ENCODE results near the gene CACNB1. TPM values are rescaled to one million over a fixed set of nuclear protein-coding genes. Genes with fewer than 3 reads are reported as not detected.
A peak's percentile ranks its signal among the peaks of the same experiment; 100 is the strongest.

The CACNB1 gene
- total RNA-seq, 4 donors from 2014 or later: 7.1 to 20.3 (median 15.0) TPM

DNA sequence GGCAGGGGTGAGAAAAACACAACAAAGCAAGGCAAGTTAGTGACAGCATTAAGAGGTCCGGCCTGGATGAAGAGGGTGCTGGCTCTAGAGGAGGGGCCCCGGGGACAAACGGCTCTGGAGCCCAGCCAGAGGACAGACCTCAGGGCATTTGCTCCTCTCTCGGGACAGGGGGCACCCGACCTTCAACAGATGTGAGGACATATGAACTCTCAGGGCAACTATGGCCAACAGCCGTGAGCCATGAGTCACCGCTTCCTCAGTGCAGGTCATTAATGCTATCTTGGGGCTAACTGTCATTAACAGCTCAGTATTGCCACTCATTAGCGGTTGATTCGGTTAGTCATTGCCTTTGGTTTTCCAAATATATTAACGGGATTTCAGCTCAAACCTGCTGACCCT is 21.8 kb downstream of the CACNB1 start:
- Histone ChIP-seq H3K27me3 (no peaks in the 10 kb centered on the region), H3K27ac (no peak overlapping the region), H3K9me3 (no peaks in the 10 kb centered on the region), H3K36me3 (peaks cover 0 to 46% (median 0%) of the 10 kb centered on the region in 3 donors), H3K4me3 (no peak overlapping the region), H3K4me1 (peaks cover 0 to 12% (median 4%) of the 10 kb centered on the region in 4 donors)
- 62 to 71% methylated on average over 10 of the region's 10 CpGs for WGBS, 2 donors
- TF ChIP-seq EP300 (IDR thresholded peaks at IDR 0.05) (no peak), POLR2A (IDR thresholded peaks at IDR 0.05) (no peak)
- TF ChIP-seq, protein P1, sequence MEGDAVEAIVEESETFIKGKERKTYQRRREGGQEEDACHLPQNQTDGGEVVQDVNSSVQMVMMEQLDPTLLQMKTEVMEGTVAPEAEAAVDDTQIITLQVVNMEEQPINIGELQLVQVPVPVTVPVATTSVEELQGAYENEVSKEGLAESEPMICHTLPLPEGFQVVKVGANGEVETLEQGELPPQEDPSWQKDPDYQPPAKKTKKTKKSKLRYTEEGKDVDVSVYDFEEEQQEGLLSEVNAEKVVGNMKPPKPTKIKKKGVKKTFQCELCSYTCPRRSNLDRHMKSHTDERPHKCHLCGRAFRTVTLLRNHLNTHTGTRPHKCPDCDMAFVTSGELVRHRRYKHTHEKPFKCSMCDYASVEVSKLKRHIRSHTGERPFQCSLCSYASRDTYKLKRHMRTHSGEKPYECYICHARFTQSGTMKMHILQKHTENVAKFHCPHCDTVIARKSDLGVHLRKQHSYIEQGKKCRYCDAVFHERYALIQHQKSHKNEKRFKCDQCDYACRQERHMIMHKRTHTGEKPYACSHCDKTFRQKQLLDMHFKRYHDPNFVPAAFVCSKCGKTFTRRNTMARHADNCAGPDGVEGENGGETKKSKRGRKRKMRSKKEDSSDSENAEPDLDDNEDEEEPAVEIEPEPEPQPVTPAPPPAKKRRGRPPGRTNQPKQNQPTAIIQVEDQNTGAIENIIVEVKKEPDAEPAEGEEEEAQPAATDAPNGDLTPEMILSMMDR (IDR thresholded peaks at IDR 0.05): no peak
- DNase-seq (ENCODE audit: low spot score in 2 of 2): no peak

DNA sequence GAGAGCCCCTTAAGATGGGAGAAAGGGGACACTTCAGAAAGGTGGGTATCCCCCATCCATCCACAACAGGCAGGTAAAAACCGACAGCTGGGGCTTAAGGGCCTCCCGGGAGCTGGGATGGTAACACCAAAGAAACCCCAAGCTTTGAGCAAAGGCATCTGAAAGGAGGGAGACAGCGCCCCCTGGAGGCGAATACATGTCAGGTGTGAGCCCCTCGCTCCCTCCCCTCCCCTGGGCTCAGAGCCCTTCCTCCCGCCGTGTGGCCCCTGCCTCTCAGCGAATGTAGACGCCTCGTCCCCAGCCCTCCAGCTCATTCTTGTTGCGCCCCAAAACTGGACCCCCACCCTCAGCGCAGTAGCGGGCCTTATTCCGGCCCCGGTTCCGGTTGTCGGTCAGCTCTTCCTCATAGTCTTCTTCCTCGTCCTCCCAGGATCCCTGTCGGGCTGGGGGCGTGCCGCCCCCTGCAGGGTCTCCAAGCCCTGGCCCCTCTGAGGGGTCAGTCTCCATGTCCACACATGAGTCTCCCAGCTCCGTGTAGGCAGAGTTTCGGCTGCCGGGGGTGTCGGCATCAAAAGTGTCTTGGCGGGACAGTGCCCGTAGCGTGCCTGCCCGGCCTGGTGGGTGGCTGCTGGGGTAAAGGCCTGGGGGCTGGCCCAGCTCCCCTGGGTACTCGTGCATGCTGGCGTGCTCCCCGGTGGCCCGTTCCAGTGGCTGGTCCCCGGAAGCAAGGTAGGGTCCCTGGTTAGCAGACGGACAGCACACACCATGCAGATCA is 22.4 kb downstream of the CACNB1 start:
- H3K9me3 ChIP-seq: no peaks in the 10 kb centered on the region
- no peak overlapping the region for H3K4me3 ChIP-seq
- 46 to 56% methylated on average over 20 to 35 of the region's 35 CpGs for WGBS, 2 donors
- TF ChIP-seq POLR2A (IDR thresholded peaks at IDR 0.05) (no peak), EP300 (IDR thresholded peaks at IDR 0.05) (no peak)
- TF ChIP-seq, protein P1 (IDR thresholded peaks at IDR 0.05): peak; percentile 73 to 92 (median 87)
- peaks cover 0 to 12% (median 4%) of the 10 kb centered on the region in 4 donors for H3K4me1 ChIP-seq
- DNase-seq (ENCODE audit: low spot score in 2 of 2): peak; percentile 59 to 72
- peaks cover 0 to 40% (median 0%) of the 10 kb centered on the region in 3 donors for H3K36me3 ChIP-seq
- no peaks in the 10 kb centered on the region for H3K27me3 ChIP-seq
- H3K27ac ChIP-seq: no peak overlapping the region

DNA sequence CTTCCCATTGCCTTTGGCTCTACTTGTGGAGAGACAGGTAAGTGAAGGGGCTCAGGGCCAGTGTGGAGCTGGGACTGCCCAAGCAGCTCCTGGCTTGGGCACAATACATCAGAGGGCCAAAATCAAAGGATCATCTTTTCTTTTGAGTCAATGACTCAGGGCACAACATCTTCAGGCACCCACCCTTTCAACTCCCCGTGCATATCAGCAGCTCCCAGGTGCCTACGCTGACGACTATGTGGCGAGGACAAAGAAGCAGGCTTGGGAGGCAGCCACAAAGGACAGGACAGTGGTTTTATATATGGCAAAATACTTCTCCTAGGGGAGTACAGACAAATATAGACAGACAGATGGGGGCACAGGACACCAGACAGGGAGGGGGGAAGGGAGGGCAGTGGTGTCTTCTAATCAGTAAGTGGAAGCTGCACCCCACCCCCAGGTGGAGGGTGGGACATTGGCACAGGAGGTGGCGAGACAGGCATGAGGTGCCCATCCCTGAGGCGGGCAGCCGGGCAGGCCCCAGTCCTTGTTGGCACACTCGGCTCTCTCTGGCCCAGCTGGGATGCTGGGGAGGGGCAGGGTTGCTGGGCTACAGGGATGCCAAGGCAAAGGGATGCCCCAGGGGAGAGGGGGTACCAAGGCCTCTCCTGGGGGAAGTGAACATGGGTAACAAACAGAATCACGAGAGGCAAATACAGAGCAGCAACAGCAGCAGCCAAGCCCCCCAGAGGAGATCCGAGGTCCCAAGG is 23.8 kb downstream of the CACNB1 start:
- no peak for TF ChIP-seq EP300 (IDR thresholded peaks at IDR 0.05)
- no peak for TF ChIP-seq POLR2A (IDR thresholded peaks at IDR 0.05)
- TF ChIP-seq, protein P1 (IDR thresholded peaks at IDR 0.05): no peak
- 55 to 63% methylated on average over 10 of the region's 10 CpGs for WGBS, 2 donors
- H3K4me3 ChIP-seq: no peak overlapping the region
- DNase-seq (ENCODE audit: low spot score in 2 of 2): no peak
- peaks cover 0 to 30% (median 0%) of the 10 kb centered on the region in 3 donors for H3K36me3 ChIP-seq
- H3K27ac ChIP-seq: no peak overlapping the region
- H3K9me3 ChIP-seq: no peaks in the 10 kb centered on the region
- no peaks in the 10 kb centered on the region for H3K27me3 ChIP-seq
- H3K4me1 ChIP-seq: peaks cover 0 to 12% (median 4%) of the 10 kb centered on the region in 4 donors

DNA sequence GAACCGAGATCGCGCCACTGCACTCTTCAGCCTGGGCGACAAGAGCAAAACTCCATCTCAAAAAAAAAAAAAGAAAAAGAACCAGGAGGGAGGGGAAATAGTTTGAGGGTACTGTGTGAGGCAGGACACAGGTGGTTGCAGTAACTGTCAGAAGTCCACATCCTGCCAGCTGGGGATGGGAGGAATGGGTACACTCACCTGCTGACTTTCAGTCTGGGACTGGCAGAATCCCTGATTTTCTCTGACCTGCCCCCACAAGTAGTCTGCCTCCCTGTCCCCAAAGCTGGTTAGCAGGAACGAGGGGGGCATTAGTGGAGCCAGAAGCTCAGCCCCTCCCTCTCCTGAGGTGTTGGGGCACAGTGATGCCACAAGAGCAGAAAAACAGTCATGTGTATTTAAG is 24.4 kb downstream of the CACNB1 start:
- peaks cover 0 to 12% (median 4%) of the 10 kb centered on the region in 4 donors for H3K4me1 ChIP-seq
- WGBS, 2 donors: 71 to 77% methylated on average over 5 of the region's 5 CpGs
- TF ChIP-seq POLR2A (IDR thresholded peaks at IDR 0.05): no peak
- TF ChIP-seq, protein P1 (IDR thresholded peaks at IDR 0.05): no peak
- no peak for TF ChIP-seq EP300 (IDR thresholded peaks at IDR 0.05)
- DNase-seq (ENCODE audit: low spot score in 2 of 2): no peak
- no peak overlapping the region for H3K27ac ChIP-seq
- H3K9me3 ChIP-seq: no peaks in the 10 kb centered on the region
- H3K4me3 ChIP-seq: no peak overlapping the region
- H3K36me3 ChIP-seq: peaks cover 0 to 30% (median 0%) of the 10 kb centered on the region in 3 donors
- no peaks in the 10 kb centered on the region for H3K27me3 ChIP-seq

DNA sequence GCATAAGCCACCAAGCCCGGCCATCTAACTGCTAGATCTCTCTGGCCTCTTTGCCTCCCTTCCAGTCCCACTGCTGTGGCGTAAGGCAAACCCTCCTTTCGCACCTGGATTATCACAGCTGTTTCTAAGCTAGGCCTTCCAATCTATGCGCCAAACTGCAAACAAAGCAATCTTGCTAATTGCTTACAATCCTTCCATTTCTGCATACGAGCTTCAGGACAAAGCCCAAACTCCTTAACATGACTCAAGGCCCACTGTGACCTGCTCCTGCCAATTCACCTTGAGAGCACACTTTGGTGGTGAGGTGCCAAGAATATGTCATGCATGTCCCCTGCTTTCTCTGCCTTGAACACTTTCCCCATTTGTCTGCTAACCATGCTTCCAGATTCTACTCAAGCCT is 25.5 kb downstream of the CACNB1 start:
- Histone ChIP-seq H3K4me1 (peaks cover 0 to 15% (median 4%) of the 10 kb centered on the region in 4 donors), H3K4me3 (no peak overlapping the region), H3K27me3 (no peaks in the 10 kb centered on the region), H3K36me3 (peaks cover 0 to 19% (median 0%) of the 10 kb centered on the region in 3 donors), H3K9me3 (no peaks in the 10 kb centered on the region), H3K27ac (no peak overlapping the region)
- WGBS, 2 donors: 86 to 91% methylated on average over 5 of the region's 5 CpGs
- TF ChIP-seq EP300 (IDR thresholded peaks at IDR 0.05) (no peak), POLR2A (IDR thresholded peaks at IDR 0.05) (no peak)
- TF ChIP-seq, protein P1 (IDR thresholded peaks at IDR 0.05): no peak
- DNase-seq (ENCODE audit: low spot score in 2 of 2): no peak

All from tibial nerve (tissue), 4 donors.